Measurements from ENCODE around the gene OTUD4.

Gene OTUD4

GRCh38 chr4:145097821-145098674, 82.3 kb downstream of the OTUD4 start, which contains the start of the genes ABCE1 and ANAPC10:
TSS of gene ABCE1 (plus strand) at chr4:145098311. CDS start at chr4:145104413, 6,102 bp downstream.
TSS of gene ANAPC10 (minus strand) at chr4:145098196. CDS start at chr4:145096099, 2,097 bp downstream.
- DNase-seq, result peak; percentile 99

GRCh38 chr4:145097331-145097820, 83.0 kb downstream of the OTUD4 start:
- Histone ChIP-seq H3K79me2 (ENCODE audit: control insufficient read depth, insufficient read depth, low read length) (peaks cover 59% of the 10 kb centered on the region), H3K18ac (ENCODE audit: low read length) (no peak overlapping the region), H4K5ac (ENCODE audit: low read length) (no peak overlapping the region), H3K4me3 (ENCODE audit: low read length) (peak overlapping the region; percentile 85), H2BK15ac (replicated peaks; ENCODE audit: low read depth) (no peak overlapping the region), H3K56ac (ENCODE audit: low read length) (peak overlapping the region; percentile 89), H3K27ac (ENCODE audit: low read depth, low read length) (peak overlapping the region; percentile 69), H3K9ac (ENCODE audit: low read length) (peak overlapping the region; percentile 85), H2BK5ac (ENCODE audit: low read length) (no peak overlapping the region), H2AK5ac (ENCODE audit: low read length) (no peak overlapping the region), H3K79me1 (ENCODE audit: low read length) (peaks cover 12% of the 10 kb centered on the region), H3K4me2 (ENCODE audit: low read length) (peak overlapping the region; percentile 59), H3K4ac (ENCODE audit: low read depth, low read length) (peak overlapping the region; percentile 61), H4K8ac (ENCODE audit: low read depth, low read length) (no peak overlapping the region), H3K4me1 (ENCODE audit: control insufficient read depth, low read depth, low read length) (peaks cover 4% of the 10 kb centered on the region), H2BK120ac (ENCODE audit: low read depth, low read length) (no peak overlapping the region), H3K23ac (ENCODE audit: low read length) (no peak overlapping the region), H3K27me3 (ENCODE audit: insufficient read depth, low read length, poor library complexity) (no peaks in the 10 kb centered on the region), H3K36me3 (ENCODE audit: control insufficient read depth, insufficient read depth, low read length) (no peaks in the 10 kb centered on the region)
- DNase-seq, result no peak
- WGBS (ENCODE audit: extremely low coverage, insufficient coverage, low lambda C conversion rate), result no CpG with 5 or more reads among the region's 10 CpGs

More at GRCh38 chr4:145097821-145098674, 82.3 kb downstream of the OTUD4 start, which contains the start of the genes ABCE1 and ANAPC10:
- H3K27ac ChIP-seq (ENCODE audit: low read depth, low read length), result peak within 1 kb of the TSS; percentile 69
- H3K56ac ChIP-seq (ENCODE audit: low read length), result peak within 1 kb of the TSS; percentile 89
- no peak within 1 kb of the TSS for H2BK120ac ChIP-seq (ENCODE audit: low read depth, low read length)
- peak within 1 kb of the TSS; percentile 0 for H3K18ac ChIP-seq (ENCODE audit: low read length)
- H2AK5ac ChIP-seq (ENCODE audit: low read length), result no peak within 1 kb of the TSS
- no peak within 1 kb of the TSS for H3K23ac ChIP-seq (ENCODE audit: low read length)
- no peaks in the 10 kb centered on the region for H3K36me3 ChIP-seq (ENCODE audit: control insufficient read depth, insufficient read depth, low read length)
- H4K5ac ChIP-seq (ENCODE audit: low read length), result no peak within 1 kb of the TSS
- H2BK15ac ChIP-seq (replicated peaks; ENCODE audit: low read depth), result no peak within 1 kb of the TSS
- no peak within 1 kb of the TSS for H4K8ac ChIP-seq (ENCODE audit: low read depth, low read length)
- H3K27me3 ChIP-seq (ENCODE audit: insufficient read depth, low read length, poor library complexity), result no peaks in the 10 kb centered on the region
- no peak within 1 kb of the TSS for H2BK5ac ChIP-seq (ENCODE audit: low read length)
- H3K4me3 ChIP-seq (ENCODE audit: low read length), result peak within 1 kb of the TSS; percentile 85
- no CpG with 5 or more reads among the region's 67 CpGs for WGBS (ENCODE audit: extremely low coverage, insufficient coverage, low lambda C conversion rate)
- peak within 1 kb of the TSS; percentile 59 for H3K4me2 ChIP-seq (ENCODE audit: low read length)
- H3K4ac ChIP-seq (ENCODE audit: low read depth, low read length), result peak within 1 kb of the TSS; percentile 61
- peaks cover 7% of the 10 kb centered on the region for H3K79me1 ChIP-seq (ENCODE audit: low read length)
- H3K9ac ChIP-seq (ENCODE audit: low read length), result peak within 1 kb of the TSS; percentile 85
- peaks cover 61% of the 10 kb centered on the region for H3K79me2 ChIP-seq (ENCODE audit: control insufficient read depth, insufficient read depth, low read length)
- H3K4me1 ChIP-seq (ENCODE audit: control insufficient read depth, low read depth, low read length), result peaks cover 4% of the 10 kb centered on the region

- Histone ChIP-seq H3K27ac (ENCODE audit: low read depth, low read length) (no peak overlapping the region), H2BK5ac (ENCODE audit: low read length) (no peak overlapping the region), H4K8ac (ENCODE audit: low read depth, low read length) (no peak overlapping the region), H2BK15ac (replicated peaks; ENCODE audit: low read depth) (no peak overlapping the region), H3K79me2 (ENCODE audit: control insufficient read depth, insufficient read depth, low read length) (peaks cover 31% of the 10 kb centered on the region), H3K36me3 (ENCODE audit: control insufficient read depth, insufficient read depth, low read length) (no peaks in the 10 kb centered on the region), H3K23ac (ENCODE audit: low read length) (no peak overlapping the region), H3K4me3 (ENCODE audit: low read length) (no peak overlapping the region), H2BK120ac (ENCODE audit: low read depth, low read length) (no peak overlapping the region), H2AK5ac (ENCODE audit: low read length) (no peak overlapping the region), H3K9ac (ENCODE audit: low read length) (no peak overlapping the region), H3K79me1 (ENCODE audit: low read length) (peaks cover 15% of the 10 kb centered on the region), H3K4ac (ENCODE audit: low read depth, low read length) (no peak overlapping the region), H3K18ac (ENCODE audit: low read length) (no peak overlapping the region), H3K4me1 (ENCODE audit: control insufficient read depth, low read depth, low read length) (no peaks in the 10 kb centered on the region), H3K27me3 (ENCODE audit: insufficient read depth, low read length, poor library complexity) (no peaks in the 10 kb centered on the region), H3K56ac (ENCODE audit: low read length) (no peak overlapping the region), H3K4me2 (ENCODE audit: low read length) (no peak overlapping the region), H4K5ac (ENCODE audit: low read length) (no peak overlapping the region)
- no CpG with 5 or more reads among the region's 2 CpGs for WGBS (ENCODE audit: extremely low coverage, insufficient coverage, low lambda C conversion rate)
- DNase-seq, result no peak
Measured at GRCh38 chr4:145093638-145094037, 86.8 kb downstream of the OTUD4 start.

- H2BK15ac ChIP-seq (replicated peaks; ENCODE audit: low read depth), result no peak overlapping the region
- no peaks in the 10 kb centered on the region for H3K27me3 ChIP-seq (ENCODE audit: insufficient read depth, low read length, poor library complexity)
- no peak overlapping the region for H3K4me3 ChIP-seq (ENCODE audit: low read length)
- H2BK120ac ChIP-seq (ENCODE audit: low read depth, low read length), result no peak overlapping the region
- no peak for DNase-seq
- H3K9ac ChIP-seq (ENCODE audit: low read length), result no peak overlapping the region
- no peak overlapping the region for H2AK5ac ChIP-seq (ENCODE audit: low read length)
- no peaks in the 10 kb centered on the region for H3K36me3 ChIP-seq (ENCODE audit: control insufficient read depth, insufficient read depth, low read length)
- peaks cover 18% of the 10 kb centered on the region for H3K79me2 ChIP-seq (ENCODE audit: control insufficient read depth, insufficient read depth, low read length)
- no peak overlapping the region for H3K18ac ChIP-seq (ENCODE audit: low read length)
- no peak overlapping the region for H3K56ac ChIP-seq (ENCODE audit: low read length)
- H3K4me1 ChIP-seq (ENCODE audit: control insufficient read depth, low read depth, low read length), result no peaks in the 10 kb centered on the region
- H3K4me2 ChIP-seq (ENCODE audit: low read length), result no peak overlapping the region
- no peak overlapping the region for H4K8ac ChIP-seq (ENCODE audit: low read depth, low read length)
- H2BK5ac ChIP-seq (ENCODE audit: low read length), result no peak overlapping the region
- no peak overlapping the region for H3K23ac ChIP-seq (ENCODE audit: low read length)
- no CpG with 5 or more reads among the region's 1 CpG for WGBS (ENCODE audit: extremely low coverage, insufficient coverage, low lambda C conversion rate)
- H4K5ac ChIP-seq (ENCODE audit: low read length), result no peak overlapping the region
- no peak overlapping the region for H3K27ac ChIP-seq (ENCODE audit: low read depth, low read length)
- peaks cover 16% of the 10 kb centered on the region for H3K79me1 ChIP-seq (ENCODE audit: low read length)
- H3K4ac ChIP-seq (ENCODE audit: low read depth, low read length), result no peak overlapping the region
Measured at GRCh38 chr4:145090380-145090779, 90.0 kb downstream of the OTUD4 start.

GRCh38 chr4:145083891-145084605, 96.3 kb downstream of the OTUD4 start:
- Histone ChIP-seq H3K18ac (ENCODE audit: low read length) (no peak overlapping the region), H3K79me1 (ENCODE audit: low read length) (peaks cover 3% of the 10 kb centered on the region), H3K23ac (ENCODE audit: low read length) (no peak overlapping the region), H3K4ac (ENCODE audit: low read depth, low read length) (no peak overlapping the region), H2AK5ac (ENCODE audit: low read length) (no peak overlapping the region), H3K4me3 (ENCODE audit: low read length) (no peak overlapping the region), H4K5ac (ENCODE audit: low read length) (no peak overlapping the region), H3K4me2 (ENCODE audit: low read length) (no peak overlapping the region), H3K36me3 (ENCODE audit: control insufficient read depth, insufficient read depth, low read length) (no peaks in the 10 kb centered on the region), H4K8ac (ENCODE audit: low read depth, low read length) (no peak overlapping the region), H3K9ac (ENCODE audit: low read length) (no peak overlapping the region), H2BK120ac (ENCODE audit: low read depth, low read length) (no peak overlapping the region), H3K79me2 (ENCODE audit: control insufficient read depth, insufficient read depth, low read length) (peaks cover 3% of the 10 kb centered on the region), H3K27me3 (ENCODE audit: insufficient read depth, low read length, poor library complexity) (no peaks in the 10 kb centered on the region), H3K56ac (ENCODE audit: low read length) (no peak overlapping the region), H2BK15ac (replicated peaks; ENCODE audit: low read depth) (no peak overlapping the region), H2BK5ac (ENCODE audit: low read length) (no peak overlapping the region), H3K27ac (ENCODE audit: low read depth, low read length) (no peak overlapping the region), H3K4me1 (ENCODE audit: control insufficient read depth, low read depth, low read length) (no peaks in the 10 kb centered on the region)
- no CpG with 5 or more reads among the region's 1 CpG for WGBS (ENCODE audit: extremely low coverage, insufficient coverage, low lambda C conversion rate)
- peak; percentile 83 for DNase-seq
